GM18907 (cell line): Measurements from ENCODE around the gene GFRA4.

Source experiments
- ATAC-seq: cut with Tn5 transposase; IDR thresholded peaks from one replicate; pipeline ENCODE4 v1.9.1; 2021; ENCODE audit warnings: mild to moderate bottlenecking, moderate library complexity; ENCODE audit not compliant: unreplicated experiment

The GFRA4 gene

DNA sequence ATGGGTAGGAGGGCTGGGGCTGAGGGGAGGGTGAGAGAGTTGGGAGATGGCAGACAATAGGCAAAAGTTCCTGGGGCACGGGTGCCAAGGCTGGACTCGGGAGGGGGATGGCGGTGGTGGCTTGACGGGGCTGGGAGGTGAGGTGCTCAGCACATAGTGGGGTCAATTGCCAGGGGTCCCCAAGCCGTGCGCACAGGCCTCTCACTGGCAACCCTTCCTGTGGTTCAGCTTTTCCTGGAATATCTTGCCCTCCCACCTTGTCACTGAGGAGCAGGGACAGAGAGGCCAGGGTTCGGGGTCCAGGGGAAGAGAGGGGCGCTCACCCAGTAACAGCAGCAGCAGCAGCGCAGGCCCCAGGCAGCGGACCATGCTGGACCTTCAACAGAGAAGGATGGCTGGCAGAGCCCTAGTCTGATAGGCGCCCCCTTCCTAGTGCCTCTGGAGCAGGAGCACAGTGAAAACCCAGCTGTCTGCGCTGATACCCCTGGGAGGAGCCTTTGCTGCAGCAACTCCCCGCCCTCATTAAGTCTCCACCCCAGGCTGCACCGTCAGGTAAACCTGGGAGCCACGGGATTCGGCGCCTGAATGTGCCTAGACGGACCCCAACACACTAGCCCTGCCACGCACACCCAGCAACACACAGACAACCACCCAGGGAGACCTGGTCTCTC is at the start of gene GFRA4:
TSS of gene GFRA4 (minus strand) at position 369 of the 671 bp plus-strand sequence. CDS start at position 369, 0 bp downstream.
- ATAC-seq: no peak

DNA sequence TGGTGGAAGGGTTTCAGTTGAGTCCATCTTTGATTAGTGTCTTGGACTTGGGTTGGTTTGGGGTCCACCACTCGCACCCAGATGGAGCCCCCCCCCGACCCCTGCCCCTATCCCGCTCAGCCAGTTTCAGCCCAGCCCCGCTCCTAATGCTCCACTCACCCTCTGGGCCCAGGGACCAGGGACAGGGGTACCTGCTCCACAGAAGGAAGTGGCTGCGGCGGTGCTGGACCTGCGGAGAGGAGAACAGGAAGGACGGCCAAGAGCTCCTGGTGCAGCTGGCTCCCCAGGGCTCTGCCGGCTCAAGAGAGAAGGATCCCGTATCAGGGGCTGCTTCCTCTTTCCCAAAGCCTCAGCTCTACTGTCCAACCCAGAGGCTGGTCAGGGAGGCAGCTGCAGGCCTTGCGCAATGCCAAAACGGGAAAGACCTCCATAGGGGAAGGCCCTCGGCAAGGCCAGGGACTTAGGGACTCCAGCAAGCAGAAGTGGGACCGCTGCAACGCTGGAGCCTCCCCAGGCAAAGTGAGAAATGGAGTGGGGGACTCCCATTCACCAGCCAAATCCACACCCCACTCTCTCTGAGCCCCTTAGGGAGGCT is 49.2 kb upstream of the GFRA4 start, which contains the start of gene SIGLEC1:
TSS of gene SIGLEC1 (minus strand) at position 322 of the 595 bp plus-strand sequence. CDS start 5,472 bp downstream, outside the sequence.
- ATAC-seq: no peak

GRCh38 chr20:3711484-3711941 is 48.3 kb upstream of the GFRA4 start:
- ATAC-seq: no peak

GRCh38 chr20:3710703-3711483 is 47.7 kb upstream of the GFRA4 start:
- ATAC-seq: no peak

DNA sequence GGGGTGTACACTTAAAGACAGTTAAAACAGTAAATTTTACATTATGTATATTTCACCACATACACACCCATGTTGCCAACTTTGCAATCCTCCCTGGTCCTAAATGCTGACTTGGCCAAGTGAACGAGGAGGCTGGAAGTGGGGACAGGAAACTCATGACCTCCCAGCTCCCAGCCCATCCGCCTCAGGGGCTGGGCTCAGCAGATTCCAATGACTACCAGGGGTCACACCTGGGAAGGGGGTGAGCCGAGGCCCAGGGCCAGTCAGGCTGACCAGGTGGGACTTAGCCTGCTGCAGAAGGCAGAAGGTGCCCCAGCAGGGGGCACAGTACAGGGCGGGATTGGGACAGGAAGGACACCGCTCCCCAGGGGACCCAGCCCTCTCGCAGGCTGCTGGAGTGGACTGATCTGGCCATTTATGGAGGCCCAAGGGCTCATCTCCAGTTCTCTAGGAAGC is 46.8 kb upstream of the GFRA4 start:
- no peak for ATAC-seq

- no peak for ATAC-seq
Measured at GRCh38 chr20:3707508-3707899, 44.3 kb upstream of the GFRA4 start.

DNA sequence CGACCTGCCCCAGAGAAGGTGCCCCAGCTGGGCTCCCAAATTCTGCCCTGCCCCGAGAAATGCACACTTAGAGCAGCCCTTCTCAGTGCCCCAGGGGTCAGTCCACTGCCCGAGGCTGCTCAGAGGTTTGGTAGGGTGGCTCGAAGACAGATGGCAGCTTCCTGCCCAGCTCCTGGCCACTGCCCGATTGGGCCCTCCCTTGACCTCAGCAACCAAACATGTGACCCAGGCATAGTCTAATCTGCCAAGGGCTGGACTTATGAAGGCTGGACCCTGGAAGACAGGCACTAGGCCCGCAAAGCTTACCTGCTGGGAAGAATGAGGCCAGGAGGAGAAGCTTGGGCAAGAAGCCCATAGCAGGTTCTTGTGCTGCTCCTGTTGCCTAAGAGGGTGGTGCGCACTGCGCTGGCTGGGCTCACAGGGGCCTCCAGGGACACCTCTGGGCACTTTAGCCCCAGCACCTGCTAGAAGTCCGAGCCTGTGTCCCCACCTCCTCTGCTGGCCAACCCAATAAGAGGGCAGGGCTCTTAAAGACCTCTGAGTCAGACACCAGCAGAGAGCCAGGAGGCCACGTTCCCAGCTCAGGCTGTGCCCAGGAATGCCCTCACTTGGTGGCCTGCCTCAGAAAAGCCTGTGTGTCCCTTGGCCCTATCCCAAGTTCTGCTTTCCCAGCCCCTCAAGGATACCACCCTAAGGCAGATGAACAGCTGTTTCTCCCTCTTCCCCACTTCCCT is 43.7 kb upstream of the GFRA4 start:
- ATAC-seq: no peak

GRCh38 chr20:3705970-3706739 is 43.0 kb upstream of the GFRA4 start:
- no peak for ATAC-seq

GRCh38 chr20:3705491-3705969 is 42.3 kb upstream of the GFRA4 start:
- ATAC-seq: no peak

DNA sequence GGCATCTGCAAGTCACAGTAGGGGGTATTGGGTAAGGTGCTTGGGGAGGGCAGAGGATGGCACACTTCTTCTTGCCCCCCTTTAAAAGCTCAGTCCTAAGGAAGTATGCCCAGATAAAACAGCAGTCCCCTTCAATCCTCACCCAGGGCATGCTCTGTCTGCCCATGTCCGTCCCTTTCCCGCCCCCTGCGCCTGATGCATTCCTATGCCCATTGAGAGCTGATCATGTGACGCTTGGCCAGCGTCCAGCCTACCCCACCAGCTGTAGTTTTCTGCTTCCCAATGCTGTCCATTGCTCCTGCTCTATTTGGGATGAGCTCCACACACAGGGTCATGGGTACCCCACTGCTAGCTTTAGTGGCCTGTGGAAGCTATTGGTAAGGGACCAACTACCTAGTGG is 40.9 kb upstream of the GFRA4 start:
- ATAC-seq: no peak

DNA sequence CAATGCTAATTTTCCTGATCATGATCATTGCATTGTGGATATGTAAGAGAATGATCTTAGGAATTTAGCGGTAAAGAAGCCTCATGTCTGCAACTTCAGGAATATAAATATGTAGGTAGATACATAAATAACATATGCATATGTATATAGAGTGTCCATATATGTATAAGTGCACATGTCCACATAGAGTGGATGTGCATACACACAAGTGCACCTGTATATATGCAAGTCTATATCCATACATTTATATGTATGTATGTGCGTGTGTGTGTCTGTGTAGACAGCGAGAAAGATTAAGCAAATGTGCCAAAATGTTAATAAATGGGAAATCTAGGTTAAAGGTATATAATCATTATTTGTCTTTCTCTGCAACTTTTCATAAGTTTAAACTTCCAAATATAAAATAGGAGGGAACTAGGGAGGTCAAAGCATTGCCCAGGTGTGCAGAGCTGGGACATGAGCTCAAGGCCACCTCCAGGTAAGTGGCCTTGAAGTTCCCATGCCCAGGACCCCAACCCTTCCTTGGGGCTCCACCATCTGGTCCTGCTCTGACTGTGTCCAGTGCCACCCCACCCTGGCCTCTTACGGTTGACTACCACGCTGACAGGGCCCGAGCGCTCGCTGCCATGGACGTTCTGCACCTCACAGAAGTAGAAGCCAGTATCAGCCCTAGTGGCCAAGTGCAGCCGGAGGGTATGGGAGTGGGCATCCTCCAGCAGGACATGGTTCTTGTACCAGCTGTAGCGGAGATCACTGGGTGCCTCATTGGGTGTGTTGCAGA is 39.6 kb upstream of the GFRA4 start:
- no peak for ATAC-seq

- ATAC-seq: no peak
Measured at GRCh38 chr20:3701061-3701998, 38.1 kb upstream of the GFRA4 start.

- no peak for ATAC-seq
Measured at GRCh38 chr20:3699037-3699436, 35.8 kb upstream of the GFRA4 start.

DNA sequence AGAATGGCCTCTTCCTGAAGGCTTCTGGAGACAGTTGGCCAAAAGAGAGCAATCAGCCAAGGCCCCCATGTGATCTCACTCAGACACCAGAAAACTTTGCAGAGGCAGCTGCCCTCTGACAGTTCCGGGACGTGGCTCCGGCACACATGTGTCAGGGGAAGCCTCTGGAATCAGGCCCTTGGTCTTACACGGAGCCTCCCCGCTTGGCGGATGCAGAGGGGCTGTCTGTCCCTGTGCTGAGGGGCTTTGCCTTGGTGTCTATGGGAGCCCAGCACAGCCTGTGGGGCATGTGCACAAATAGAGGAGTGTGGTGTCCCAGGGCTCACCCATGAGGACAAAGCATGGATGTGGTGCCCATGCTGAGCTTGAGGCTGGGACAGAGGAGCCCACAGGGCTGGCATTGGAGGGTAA is 35.4 kb upstream of the GFRA4 start:
- no peak for ATAC-seq

DNA sequence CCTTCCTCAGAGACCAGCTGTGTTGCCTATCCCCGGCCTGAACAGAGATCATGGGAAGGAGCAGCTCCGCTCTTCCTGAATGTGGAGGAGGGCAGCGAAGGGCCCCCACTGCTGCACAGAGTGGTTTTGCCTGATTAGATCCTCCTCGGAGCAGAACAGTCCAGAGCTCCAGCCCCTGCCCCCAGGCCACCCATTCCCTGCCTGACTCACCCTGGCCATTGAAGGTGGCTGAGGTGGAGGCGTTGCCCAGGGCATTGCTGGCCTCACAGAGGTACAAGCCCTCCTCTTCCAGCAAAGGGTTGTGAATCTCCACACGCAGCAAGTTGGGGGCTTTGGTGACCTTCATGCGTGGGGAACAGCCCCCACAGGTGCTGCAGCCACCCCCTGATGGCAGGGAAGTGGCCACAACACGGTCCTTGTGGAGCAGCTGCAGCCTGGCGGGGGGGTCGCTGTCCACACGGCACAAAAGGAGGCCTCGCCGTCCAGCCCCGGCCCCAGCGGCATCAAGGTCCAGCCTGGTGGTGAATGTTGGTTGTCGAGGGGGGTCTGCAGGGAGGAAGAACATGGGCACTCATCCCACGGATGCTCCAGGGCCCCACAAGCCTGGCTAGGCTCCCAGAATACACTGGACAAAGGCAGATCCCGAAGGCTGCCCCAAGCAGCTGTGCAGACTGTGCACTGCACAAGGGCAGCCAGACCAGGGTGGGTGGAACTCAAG is 34.5 kb upstream of the GFRA4 start:
- ATAC-seq: no peak

- ATAC-seq: no peak
Measured at GRCh38 chr20:3696745-3697587, 33.8 kb upstream of the GFRA4 start.

GRCh38 chr20:3696200-3696599 is 33.0 kb upstream of the GFRA4 start:
- no peak for ATAC-seq
